GM23338 (cell line): ENCODE data around the gene CELF2. TPM values are rescaled to one million over a fixed set of nuclear protein-coding genes. Genes with fewer than 3 reads are reported as not detected.

Experiments used
- ATAC-seq: fragments of 200-7000 bp; cut with Tn5 transposase; 3 replicates; pipeline ENCODE4 v1.9.1; 2020
- DNase-seq: peaks from one replicate; pipeline ENCODE4 v3.0.0-alpha.2; 2015; ENCODE audit warnings: low spot score
- H2AFZ ChIP-seq: fragments of 200-600 bp; sonication (generic); 2 replicates; pipeline ENCODE4 v1.8.0; 2016; ENCODE audit warnings: antibody characterized with exemption, mild to moderate bottlenecking, moderate library complexity
- H3F3A ChIP-seq: fragments of 200-600 bp; sonication (generic); replicated peaks from 2 replicates; pipeline ENCODE4 v1.8.0; 2017; ENCODE audit warnings: antibody characterized with exemption, mixed run types, low read depth
- H3K27ac ChIP-seq: fragments of 200-600 bp; sonication (generic); 2 replicates; pipeline ENCODE4 v1.6.1; 2016; ENCODE audit warnings: low read depth
- H3K27me3 ChIP-seq: fragments of 200-600 bp; sonication (generic); 2 replicates; pipeline ENCODE4 v1.8.0; 2016; ENCODE audit warnings: mild to moderate bottlenecking, mixed run types, moderate library complexity; ENCODE audit not compliant: insufficient read depth
- H3K36me3 ChIP-seq: fragments of 200-600 bp; sonication (generic); 2 replicates; pipeline ENCODE4 v1.8.0; 2016; ENCODE audit warnings: mild to moderate bottlenecking; ENCODE audit not compliant: insufficient read depth
- H3K4me1 ChIP-seq: fragments of 200-600 bp; sonication (generic); 2 replicates; pipeline ENCODE4 v1.8.0; 2016; ENCODE audit warnings: mild to moderate bottlenecking, moderate library complexity; ENCODE audit not compliant: insufficient read depth
- H3K4me2 ChIP-seq: fragments of 200-600 bp; sonication (generic); 2 replicates; pipeline ENCODE4 v1.7.1; 2017; ENCODE audit warnings: mixed run types
- H3K4me3 ChIP-seq: fragments of 200-600 bp; sonication (generic); 2 replicates; pipeline ENCODE4 v1.6.1; 2016; ENCODE audit warnings: mixed run types
- H3K79me2 ChIP-seq: fragments of 200-600 bp; sonication (generic); replicated peaks from 2 replicates; pipeline ENCODE4 v1.8.0; 2017; ENCODE audit warnings: mild to moderate bottlenecking; ENCODE audit not compliant: insufficient read depth
- H3K9me2 ChIP-seq: fragments of 200-600 bp; sonication (generic); 2 replicates; pipeline ENCODE4 v1.8.0; 2017; ENCODE audit not compliant: insufficient read depth
- H4K20me1 ChIP-seq: fragments of 200-600 bp; sonication (generic); replicated peaks from 2 replicates; pipeline ENCODE4 v1.8.0; 2017; ENCODE audit warnings: mild to moderate bottlenecking; ENCODE audit not compliant: insufficient read depth
- H3K27ac Mint-ChIP-seq: 2 replicates; pipeline ENCODE4 v1.8.0; 2020; ENCODE audit warnings: inconsistent platforms, mild to moderate bottlenecking, moderate library complexity, mixed read lengths
- H3K27me3 Mint-ChIP-seq: 3 replicates; pipeline ENCODE4 v1.8.0; 2022; ENCODE audit warnings: low read depth, mild to moderate bottlenecking, moderate library complexity, mixed read lengths, inconsistent platforms; ENCODE audit not compliant: insufficient read depth, poor library complexity
- H3K36me3 Mint-ChIP-seq: 3 replicates; pipeline ENCODE4 v1.8.0; 2021; ENCODE audit warnings: low read depth, mild to moderate bottlenecking, inconsistent platforms, moderate library complexity, mixed read lengths
- H3K4me1 Mint-ChIP-seq: 3 replicates; pipeline ENCODE4 v1.8.0; 2020; ENCODE audit warnings: mild to moderate bottlenecking, inconsistent platforms, mixed read lengths
- H3K4me3 Mint-ChIP-seq: 3 replicates; pipeline ENCODE4 v1.8.0; 2021; ENCODE audit warnings: moderate library complexity, mild to moderate bottlenecking, inconsistent platforms, mixed read lengths
- H3K9me3 Mint-ChIP-seq: 3 replicates; pipeline ENCODE4 v1.8.0; 2020; ENCODE audit warnings: moderate library complexity, mild to moderate bottlenecking, inconsistent platforms, mixed read lengths
- CREB1 ChIP-seq: fragments of 250-450 bp; sonication (Bioruptor Pico); IDR thresholded peaks from 2 replicates; pipeline ENCODE4 v1.5.0; 2020; ENCODE audit warnings: low read depth, mild to moderate bottlenecking, moderate library complexity
- EZH2 ChIP-seq: fragments of 200-600 bp; sonication (generic); IDR thresholded peaks from one replicate; pipeline ENCODE4 v1.8.0; 2017; ENCODE audit warnings: antibody characterized with exemption, mild to moderate bottlenecking, low read depth; ENCODE audit not compliant: unreplicated experiment
- EZH2phosphoT487 ChIP-seq: fragments of 200-600 bp; sonication (generic); IDR thresholded peaks from one replicate; pipeline ENCODE4 v1.8.1; 2018; ENCODE audit warnings: antibody characterized with exemption; ENCODE audit not compliant: unreplicated experiment
- JUNB ChIP-seq: IDR thresholded peaks from one replicate; pipeline ENCODE4 v1.6.1; 2016; ENCODE audit warnings: antibody characterized with exemption; ENCODE audit not compliant: unreplicated experiment
- NANOG ChIP-seq: IDR thresholded peaks from 2 replicates; pipeline ENCODE4 v1.6.1; 2016; ENCODE audit warnings: antibody characterized with exemption, borderline replicate concordance
- POLR2AphosphoS5 ChIP-seq: IDR thresholded peaks from 2 replicates; pipeline ENCODE4 v1.6.1; 2016; ENCODE audit warnings: antibody characterized with exemption, low read depth
- STAT1 ChIP-seq: IDR thresholded peaks from one replicate; pipeline ENCODE4 v1.6.1; 2016; ENCODE audit warnings: antibody characterized with exemption; ENCODE audit not compliant: unreplicated experiment
- ZNF114 ChIP-seq: fragments of 250-450 bp; sonication (Bioruptor Pico); IDR thresholded peaks from 2 replicates; pipeline ENCODE4 v1.5.0; 2020; ENCODE audit warnings: mild to moderate bottlenecking, moderate library complexity
- ZNF331 ChIP-seq: fragments of 250-450 bp; sonication (Bioruptor Pico); IDR thresholded peaks from 2 replicates; pipeline ENCODE4 v1.5.0; 2020; ENCODE audit warnings: low read depth, mild to moderate bottlenecking, moderate library complexity
- polyA plus RNA-seq: library from polyadenylated mRNA; unstranded; fragments of >200 nt; fragmentation: Nextera tagmentation; extraction: Ambion mirVana; gene quantifications from 2 replicates; pipeline ENCODE4 v1.2.1, GENCODE V29; 2016
- total RNA-seq: library from RNA; depleted of rRNA; stranded (reverse); fragments of >200 nt; shearing (Covaris generic); gene quantifications from 2 replicates; pipeline ENCODE4 v1.2.3, GENCODE V29; 2014
- TF ChIP-seq, protein P1 (sequence below), 2 experiments: fragments of 200-600 bp in 1 of 2; sonication (generic) in 1 of 2; conservative IDR thresholded peaks; 2 replicates each; pipeline versions ENCODE4 v1.5.1 to v1.6.1; 2016 to 2017; ENCODE audit warnings: antibody characterized with exemption in 2 of 2, low read depth in 2 of 2, mild to moderate bottlenecking in 2 of 2, moderate library complexity in 1 of 2
- TF ChIP-seq, protein P2 (sequence below): fragments of 250-450 bp; sonication (Bioruptor Pico); IDR thresholded peaks from 2 replicates; pipeline ENCODE4 v1.5.0; 2020; ENCODE audit warnings: mild to moderate bottlenecking, moderate library complexity
- TF ChIP-seq, protein P3 (sequence below): IDR thresholded peaks from 2 replicates; pipeline ENCODE4 v1.6.1; 2016; ENCODE audit warnings: antibody characterized with exemption
- TF ChIP-seq, protein P4 (sequence below): IDR thresholded peaks from one replicate; pipeline ENCODE4 v1.6.1; 2018; ENCODE audit warnings: antibody characterized with exemption; ENCODE audit not compliant: unreplicated experiment

Gene CELF2
- total and polyA plus RNA-seq, 2 experiments from 2014 or later = 18.1 to 22.5 TPM

DNA sequence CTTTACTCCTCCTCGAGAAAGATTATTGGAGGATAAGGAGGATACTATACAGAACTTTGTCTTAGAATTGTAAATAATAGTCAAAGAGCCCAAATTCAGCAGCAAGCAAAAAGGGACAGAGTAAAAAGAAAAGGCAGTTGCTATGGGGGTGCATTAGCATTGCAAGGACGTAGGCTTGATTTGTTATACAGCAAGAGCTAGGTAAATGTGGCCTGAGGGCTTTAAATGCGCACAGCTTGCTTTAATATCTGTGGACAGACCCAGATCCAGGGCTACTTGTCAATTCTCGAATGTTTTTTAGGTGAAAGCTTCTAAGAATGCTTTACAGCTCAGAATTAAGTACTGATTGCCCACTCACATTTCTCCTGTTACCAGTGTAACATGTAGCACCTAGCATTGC, 58.5 kb downstream of the CELF2 start:
- Histone ChIP-seq H3K9me2 (peaks cover 5% of the 10 kb centered on the region; the same call in 1 of the 2 replicates), H3K27me3 (no peaks in the 10 kb centered on the region), H3K36me3 (no peaks in the 10 kb centered on the region), H3K4me2 (no peak overlapping the region), H3K4me3 (no peak overlapping the region), H3K79me2 (0 out of 2 replicates have a peak, but pooled peaks cover 10% of the 10 kb centered on the region), H2AFZ (no peak overlapping the region), H3K4me1 (peaks cover 27% of the 10 kb centered on the region), H4K20me1 (no peaks in the 10 kb centered on the region), H3F3A (no peaks in the 10 kb centered on the region), H3K27ac (peak overlapping the region; percentile 8; the same call in 1 of the 2 replicates)
- Mint-ChIP-seq H3K27ac (no peak overlapping the region), H3K4me1 (peaks cover 31% of the 10 kb centered on the region), H3K27me3 (no peaks in the 10 kb centered on the region), H3K9me3 (no peaks in the 10 kb centered on the region), H3K4me3 (no peak overlapping the region), H3K36me3 (no peaks in the 10 kb centered on the region)
- DNase-seq = peak; percentile 17
- peak; percentile 58 for ATAC-seq
- TF ChIP-seq EZH2phosphoT487 = no peak
- no peak for TF ChIP-seq STAT1
- TF ChIP-seq, protein P1, sequence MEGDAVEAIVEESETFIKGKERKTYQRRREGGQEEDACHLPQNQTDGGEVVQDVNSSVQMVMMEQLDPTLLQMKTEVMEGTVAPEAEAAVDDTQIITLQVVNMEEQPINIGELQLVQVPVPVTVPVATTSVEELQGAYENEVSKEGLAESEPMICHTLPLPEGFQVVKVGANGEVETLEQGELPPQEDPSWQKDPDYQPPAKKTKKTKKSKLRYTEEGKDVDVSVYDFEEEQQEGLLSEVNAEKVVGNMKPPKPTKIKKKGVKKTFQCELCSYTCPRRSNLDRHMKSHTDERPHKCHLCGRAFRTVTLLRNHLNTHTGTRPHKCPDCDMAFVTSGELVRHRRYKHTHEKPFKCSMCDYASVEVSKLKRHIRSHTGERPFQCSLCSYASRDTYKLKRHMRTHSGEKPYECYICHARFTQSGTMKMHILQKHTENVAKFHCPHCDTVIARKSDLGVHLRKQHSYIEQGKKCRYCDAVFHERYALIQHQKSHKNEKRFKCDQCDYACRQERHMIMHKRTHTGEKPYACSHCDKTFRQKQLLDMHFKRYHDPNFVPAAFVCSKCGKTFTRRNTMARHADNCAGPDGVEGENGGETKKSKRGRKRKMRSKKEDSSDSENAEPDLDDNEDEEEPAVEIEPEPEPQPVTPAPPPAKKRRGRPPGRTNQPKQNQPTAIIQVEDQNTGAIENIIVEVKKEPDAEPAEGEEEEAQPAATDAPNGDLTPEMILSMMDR (conservative IDR thresholded peaks at IDR 0.05; ENCODE audit: low read depth in 2 of 2) = no peak
- TF ChIP-seq POLR2AphosphoS5 = no peak
- no peak for TF ChIP-seq ZNF114 (CRISPR knock-in tag)
- TF ChIP-seq, protein P2, sequence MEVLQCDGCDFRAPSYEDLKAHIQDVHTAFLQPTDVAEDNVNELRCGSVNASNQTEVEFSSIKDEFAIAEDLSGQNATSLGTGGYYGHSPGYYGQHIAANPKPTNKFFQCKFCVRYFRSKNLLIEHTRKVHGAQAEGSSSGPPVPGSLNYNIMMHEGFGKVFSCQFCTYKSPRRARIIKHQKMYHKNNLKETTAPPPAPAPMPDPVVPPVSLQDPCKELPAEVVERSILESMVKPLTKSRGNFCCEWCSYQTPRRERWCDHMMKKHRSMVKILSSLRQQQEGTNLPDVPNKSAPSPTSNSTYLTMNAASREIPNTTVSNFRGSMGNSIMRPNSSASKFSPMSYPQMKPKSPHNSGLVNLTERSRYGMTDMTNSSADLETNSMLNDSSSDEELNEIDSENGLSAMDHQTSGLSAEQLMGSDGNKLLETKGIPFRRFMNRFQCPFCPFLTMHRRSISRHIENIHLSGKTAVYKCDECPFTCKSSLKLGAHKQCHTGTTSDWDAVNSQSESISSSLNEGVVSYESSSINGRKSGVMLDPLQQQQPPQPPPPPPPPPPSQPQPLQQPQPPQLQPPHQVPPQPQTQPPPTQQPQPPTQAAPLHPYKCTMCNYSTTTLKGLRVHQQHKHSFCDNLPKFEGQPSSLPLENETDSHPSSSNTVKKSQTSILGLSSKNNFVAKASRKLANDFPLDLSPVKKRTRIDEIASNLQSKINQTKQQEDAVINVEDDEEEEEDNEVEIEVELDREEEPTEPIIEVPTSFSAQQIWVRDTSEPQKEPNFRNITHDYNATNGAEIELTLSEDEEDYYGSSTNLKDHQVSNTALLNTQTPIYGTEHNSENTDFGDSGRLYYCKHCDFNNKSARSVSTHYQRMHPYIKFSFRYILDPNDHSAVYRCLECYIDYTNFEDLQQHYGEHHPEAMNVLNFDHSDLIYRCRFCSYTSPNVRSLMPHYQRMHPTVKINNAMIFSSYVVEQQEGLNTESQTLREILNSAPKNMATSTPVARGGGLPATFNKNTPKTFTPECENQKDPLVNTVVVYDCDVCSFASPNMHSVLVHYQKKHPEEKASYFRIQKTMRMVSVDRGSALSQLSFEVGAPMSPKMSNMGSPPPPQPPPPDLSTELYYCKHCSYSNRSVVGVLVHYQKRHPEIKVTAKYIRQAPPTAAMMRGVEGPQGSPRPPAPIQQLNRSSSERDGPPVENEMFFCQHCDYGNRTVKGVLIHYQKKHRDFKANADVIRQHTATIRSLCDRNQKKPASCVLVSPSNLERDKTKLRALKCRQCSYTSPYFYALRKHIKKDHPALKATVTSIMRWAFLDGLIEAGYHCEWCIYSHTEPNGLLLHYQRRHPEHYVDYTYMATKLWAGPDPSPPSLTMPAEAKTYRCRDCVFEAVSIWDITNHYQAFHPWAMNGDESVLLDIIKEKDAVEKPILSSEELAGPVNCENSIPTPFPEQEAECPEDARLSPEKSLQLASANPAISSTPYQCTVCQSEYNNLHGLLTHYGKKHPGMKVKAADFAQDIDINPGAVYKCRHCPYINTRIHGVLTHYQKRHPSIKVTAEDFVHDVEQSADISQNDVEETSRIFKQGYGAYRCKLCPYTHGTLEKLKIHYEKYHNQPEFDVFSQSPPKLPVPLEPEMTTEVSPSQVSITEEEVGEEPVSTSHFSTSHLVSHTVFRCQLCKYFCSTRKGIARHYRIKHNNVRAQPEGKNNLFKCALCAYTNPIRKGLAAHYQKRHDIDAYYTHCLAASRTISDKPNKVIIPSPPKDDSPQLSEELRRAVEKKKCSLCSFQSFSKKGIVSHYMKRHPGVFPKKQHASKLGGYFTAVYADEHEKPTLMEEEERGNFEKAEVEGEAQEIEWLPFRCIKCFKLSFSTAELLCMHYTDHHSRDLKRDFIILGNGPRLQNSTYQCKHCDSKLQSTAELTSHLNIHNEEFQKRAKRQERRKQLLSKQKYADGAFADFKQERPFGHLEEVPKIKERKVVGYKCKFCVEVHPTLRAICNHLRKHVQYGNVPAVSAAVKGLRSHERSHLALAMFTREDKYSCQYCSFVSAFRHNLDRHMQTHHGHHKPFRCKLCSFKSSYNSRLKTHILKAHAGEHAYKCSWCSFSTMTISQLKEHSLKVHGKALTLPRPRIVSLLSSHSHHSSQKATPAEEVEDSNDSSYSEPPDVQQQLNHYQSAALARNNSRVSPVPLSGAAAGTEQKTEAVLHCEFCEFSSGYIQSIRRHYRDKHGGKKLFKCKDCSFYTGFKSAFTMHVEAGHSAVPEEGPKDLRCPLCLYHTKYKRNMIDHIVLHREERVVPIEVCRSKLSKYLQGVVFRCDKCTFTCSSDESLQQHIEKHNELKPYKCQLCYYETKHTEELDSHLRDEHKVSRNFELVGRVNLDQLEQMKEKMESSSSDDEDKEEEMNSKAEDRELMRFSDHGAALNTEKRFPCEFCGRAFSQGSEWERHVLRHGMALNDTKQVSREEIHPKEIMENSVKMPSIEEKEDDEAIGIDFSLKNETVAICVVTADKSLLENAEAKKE (CRISPR knock-in tag) = no peak
- TF ChIP-seq, protein P3, sequence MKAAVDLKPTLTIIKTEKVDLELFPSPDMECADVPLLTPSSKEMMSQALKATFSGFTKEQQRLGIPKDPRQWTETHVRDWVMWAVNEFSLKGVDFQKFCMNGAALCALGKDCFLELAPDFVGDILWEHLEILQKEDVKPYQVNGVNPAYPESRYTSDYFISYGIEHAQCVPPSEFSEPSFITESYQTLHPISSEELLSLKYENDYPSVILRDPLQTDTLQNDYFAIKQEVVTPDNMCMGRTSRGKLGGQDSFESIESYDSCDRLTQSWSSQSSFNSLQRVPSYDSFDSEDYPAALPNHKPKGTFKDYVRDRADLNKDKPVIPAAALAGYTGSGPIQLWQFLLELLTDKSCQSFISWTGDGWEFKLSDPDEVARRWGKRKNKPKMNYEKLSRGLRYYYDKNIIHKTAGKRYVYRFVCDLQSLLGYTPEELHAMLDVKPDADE = no peak
- no peak for TF ChIP-seq EZH2
- TF ChIP-seq CREB1 (CRISPR knock-in tag) = no peak
- no peak for TF ChIP-seq NANOG
- no peak for TF ChIP-seq ZNF331 (CRISPR knock-in tag)
- TF ChIP-seq, protein P4, sequence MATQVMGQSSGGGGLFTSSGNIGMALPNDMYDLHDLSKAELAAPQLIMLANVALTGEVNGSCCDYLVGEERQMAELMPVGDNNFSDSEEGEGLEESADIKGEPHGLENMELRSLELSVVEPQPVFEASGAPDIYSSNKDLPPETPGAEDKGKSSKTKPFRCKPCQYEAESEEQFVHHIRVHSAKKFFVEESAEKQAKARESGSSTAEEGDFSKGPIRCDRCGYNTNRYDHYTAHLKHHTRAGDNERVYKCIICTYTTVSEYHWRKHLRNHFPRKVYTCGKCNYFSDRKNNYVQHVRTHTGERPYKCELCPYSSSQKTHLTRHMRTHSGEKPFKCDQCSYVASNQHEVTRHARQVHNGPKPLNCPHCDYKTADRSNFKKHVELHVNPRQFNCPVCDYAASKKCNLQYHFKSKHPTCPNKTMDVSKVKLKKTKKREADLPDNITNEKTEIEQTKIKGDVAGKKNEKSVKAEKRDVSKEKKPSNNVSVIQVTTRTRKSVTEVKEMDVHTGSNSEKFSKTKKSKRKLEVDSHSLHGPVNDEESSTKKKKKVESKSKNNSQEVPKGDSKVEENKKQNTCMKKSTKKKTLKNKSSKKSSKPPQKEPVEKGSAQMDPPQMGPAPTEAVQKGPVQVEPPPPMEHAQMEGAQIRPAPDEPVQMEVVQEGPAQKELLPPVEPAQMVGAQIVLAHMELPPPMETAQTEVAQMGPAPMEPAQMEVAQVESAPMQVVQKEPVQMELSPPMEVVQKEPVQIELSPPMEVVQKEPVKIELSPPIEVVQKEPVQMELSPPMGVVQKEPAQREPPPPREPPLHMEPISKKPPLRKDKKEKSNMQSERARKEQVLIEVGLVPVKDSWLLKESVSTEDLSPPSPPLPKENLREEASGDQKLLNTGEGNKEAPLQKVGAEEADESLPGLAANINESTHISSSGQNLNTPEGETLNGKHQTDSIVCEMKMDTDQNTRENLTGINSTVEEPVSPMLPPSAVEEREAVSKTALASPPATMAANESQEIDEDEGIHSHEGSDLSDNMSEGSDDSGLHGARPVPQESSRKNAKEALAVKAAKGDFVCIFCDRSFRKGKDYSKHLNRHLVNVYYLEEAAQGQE = no peak
- TF ChIP-seq JUNB = no peak
